Left lung (tissue), 10 donors: ENCODE measurements around the gene MYG1. TPM values are rescaled to one million over a fixed set of nuclear protein-coding genes. Genes with fewer than 3 reads are reported as not detected.
"Not testable (repeated sequence)": the region's sequence is repeated elsewhere in the genome, so short reads cannot be mapped to it uniquely, and the experiment has no call there.

Experiments used
- ATAC-seq: fragments of 200-7000 bp; cut with Tn5 transposase; one replicate; pipeline ENCODE4 v1.9.1; 2020; ENCODE audit warnings: moderate library complexity
- DNase-seq, 4 donors: peaks; one replicate each; pipeline ENCODE4 v3.0.0-alpha.2; 2013 to 2020
- H3K27ac ChIP-seq, 2 donors: fragments of 200-600 bp; sonication (generic) in 1 of 2; one replicate each; pipeline versions ENCODE4 v1.5.0 to v1.8.0; 2020 to 2021
- H3K27me3 ChIP-seq, 2 donors: fragments of 200-600 bp; sonication (generic) in 1 of 2; one replicate each; pipeline versions ENCODE4 v1.5.0 to v1.8.0; 2020 to 2021
- H3K36me3 ChIP-seq, 2 donors: fragments of 200-600 bp; sonication (generic) in 1 of 2; one replicate each; pipeline versions ENCODE4 v1.5.0 to v1.8.0; 2020 to 2021
- H3K4me1 ChIP-seq, 2 donors: fragments of 200-600 bp; one replicate each; pipeline ENCODE4 v1.8.0; 2021
- H3K4me3 ChIP-seq, 2 donors: fragments of 200-600 bp; sonication (generic) in 1 of 2; one replicate each; pipeline versions ENCODE4 v1.5.0 to v1.8.0; 2020 to 2021; ENCODE audit warnings: mild to moderate bottlenecking in 1 of 2
- H3K9me3 ChIP-seq, 2 donors: fragments of 200-600 bp; sonication (generic) in 1 of 2; one replicate each; pipeline versions ENCODE4 v1.5.0 to v1.8.0; 2020 to 2021
- intact Hi-C, 2 donors: fragments of 100-400 bp; cut with DNase I; formaldehyde crosslinking; loops; one replicate each; pipeline versions ENCODE4 v1.11.2 to v1.14.2; 2022
- polyA plus RNA-seq, 6 donors: library from polyadenylated mRNA; unstranded; fragments of 120-200 nt; gene quantifications; one replicate each; pipeline ENCODE4 v1.2.1, GENCODE V29; 2013; ENCODE audit not compliant: insufficient read length in 6 of 6
- total RNA-seq, 2 donors: library from RNA; stranded (reverse); fragmentation: NEBNext Ultra II Directional; extraction: Animal tissue kit (Norgen Biotek cat#: 25700); gene quantifications; one replicate each; pipeline ENCODE4 v1.2.1, GENCODE V29; 2021
- TF ChIP-seq, protein P1 (sequence below), 2 donors: fragments of 200-600 bp; sonication (generic) in 1 of 2; IDR thresholded peaks; one replicate each; pipeline versions ENCODE4 v1.5.0 to v1.8.0; 2021; ENCODE audit warnings: antibody characterized with exemption in 2 of 2
- donor health status: DM: no; HTN: yes; CAD: no.
- donor health status: DM: no; HTN: no; CAD: no.

MYG1 gene
- total and polyA plus RNA-seq, 8 donors = 27.7 to 51.0 (median 46.7) TPM

DNA sequence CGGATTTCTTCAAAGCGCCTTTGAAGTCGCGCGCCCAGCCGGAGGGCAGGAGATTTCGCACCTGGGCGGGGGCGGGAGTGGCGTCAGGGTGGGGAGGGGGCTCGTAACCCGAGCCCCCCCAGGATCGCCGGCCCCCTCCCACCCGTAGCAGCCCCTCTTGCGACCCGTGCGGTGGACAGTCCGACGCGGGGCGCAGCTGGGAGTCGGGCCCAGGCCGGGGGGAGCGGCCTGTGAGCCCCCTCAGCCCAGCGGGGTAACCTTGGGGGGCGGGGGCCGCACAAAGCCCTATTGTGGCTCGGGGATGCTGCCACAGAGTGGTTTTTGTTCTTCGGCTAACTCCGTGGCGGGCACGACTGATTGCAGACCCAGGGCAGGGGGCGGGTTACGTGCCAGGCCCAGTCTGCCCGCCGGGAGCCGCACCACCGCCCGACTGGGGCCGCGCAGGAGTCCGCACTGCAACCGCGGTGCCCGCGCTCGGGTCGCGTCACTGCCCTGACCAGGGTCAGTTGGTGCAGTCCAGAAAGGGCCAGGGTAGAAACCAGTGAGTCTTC, 26.1 kb downstream of the MYG1 start:
- Histone ChIP-seq H3K27ac (peak overlapping the region; percentile 89 to 90), H3K4me3 (peak overlapping the region; percentile 54 to 73), H3K27me3 (peaks cover 0 to 45% of the 10 kb centered on the region in 2 donors), H3K36me3 (no peaks in the 10 kb centered on the region), H3K9me3 (no peaks in the 10 kb centered on the region), H3K4me1 (peaks cover 13 to 41% of the 10 kb centered on the region in 2 donors)
- ATAC-seq (no peak), DNase-seq (peak in 3 of 4 donors; percentile 36 to 89 (median 47))
- TF ChIP-seq, protein P1, sequence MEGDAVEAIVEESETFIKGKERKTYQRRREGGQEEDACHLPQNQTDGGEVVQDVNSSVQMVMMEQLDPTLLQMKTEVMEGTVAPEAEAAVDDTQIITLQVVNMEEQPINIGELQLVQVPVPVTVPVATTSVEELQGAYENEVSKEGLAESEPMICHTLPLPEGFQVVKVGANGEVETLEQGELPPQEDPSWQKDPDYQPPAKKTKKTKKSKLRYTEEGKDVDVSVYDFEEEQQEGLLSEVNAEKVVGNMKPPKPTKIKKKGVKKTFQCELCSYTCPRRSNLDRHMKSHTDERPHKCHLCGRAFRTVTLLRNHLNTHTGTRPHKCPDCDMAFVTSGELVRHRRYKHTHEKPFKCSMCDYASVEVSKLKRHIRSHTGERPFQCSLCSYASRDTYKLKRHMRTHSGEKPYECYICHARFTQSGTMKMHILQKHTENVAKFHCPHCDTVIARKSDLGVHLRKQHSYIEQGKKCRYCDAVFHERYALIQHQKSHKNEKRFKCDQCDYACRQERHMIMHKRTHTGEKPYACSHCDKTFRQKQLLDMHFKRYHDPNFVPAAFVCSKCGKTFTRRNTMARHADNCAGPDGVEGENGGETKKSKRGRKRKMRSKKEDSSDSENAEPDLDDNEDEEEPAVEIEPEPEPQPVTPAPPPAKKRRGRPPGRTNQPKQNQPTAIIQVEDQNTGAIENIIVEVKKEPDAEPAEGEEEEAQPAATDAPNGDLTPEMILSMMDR (IDR thresholded peaks at IDR 0.05) = no peak
- intact Hi-C loops = loop anchor here in 1 of 2 donors (10.0 kb wide), 1 partner anchor 179 kb away; the partner anchor contains the start of genes NPFF and TARBP2

DNA sequence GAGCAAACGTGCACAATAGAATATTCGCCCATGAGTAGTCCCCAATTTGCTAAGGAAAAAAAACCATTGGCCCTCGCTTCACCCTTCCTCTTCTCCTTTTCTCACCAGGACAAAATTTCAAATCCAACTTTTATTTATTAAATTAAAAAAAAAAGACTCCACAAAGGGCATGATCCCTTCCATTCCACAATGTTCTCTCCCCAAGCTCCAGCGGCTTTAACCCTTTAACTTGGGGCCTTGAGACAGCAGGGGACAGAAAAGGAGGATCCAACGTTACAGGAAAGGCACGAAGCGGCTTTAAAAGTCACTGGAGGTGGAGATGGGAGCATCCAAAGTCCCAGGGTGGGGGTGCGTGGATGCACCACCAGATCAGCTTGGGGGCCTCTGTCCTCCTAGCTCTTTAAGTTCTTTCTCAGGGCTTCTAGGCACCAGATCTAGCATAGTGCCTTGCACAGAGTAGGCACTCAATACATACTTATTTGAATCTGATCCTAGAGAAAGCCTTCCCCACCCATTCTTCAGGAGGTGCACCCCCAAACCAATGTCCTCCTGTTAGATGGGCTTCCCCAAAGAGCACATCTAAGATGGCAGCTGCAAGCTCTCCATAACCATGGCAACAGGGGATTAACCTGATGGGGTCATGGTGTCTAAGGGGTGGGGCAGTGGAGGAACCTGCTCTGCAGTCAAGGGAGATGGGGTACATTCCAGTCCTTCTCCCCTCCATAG, 27.1 kb downstream of the MYG1 start:
- TF ChIP-seq, protein P1 (IDR thresholded peaks at IDR 0.05) = no peak
- intact Hi-C loops = loop anchor here in 1 of 2 donors (10.0 kb wide), 1 partner anchor 178 kb away; the partner anchor contains the start of genes NPFF and TARBP2

DNA sequence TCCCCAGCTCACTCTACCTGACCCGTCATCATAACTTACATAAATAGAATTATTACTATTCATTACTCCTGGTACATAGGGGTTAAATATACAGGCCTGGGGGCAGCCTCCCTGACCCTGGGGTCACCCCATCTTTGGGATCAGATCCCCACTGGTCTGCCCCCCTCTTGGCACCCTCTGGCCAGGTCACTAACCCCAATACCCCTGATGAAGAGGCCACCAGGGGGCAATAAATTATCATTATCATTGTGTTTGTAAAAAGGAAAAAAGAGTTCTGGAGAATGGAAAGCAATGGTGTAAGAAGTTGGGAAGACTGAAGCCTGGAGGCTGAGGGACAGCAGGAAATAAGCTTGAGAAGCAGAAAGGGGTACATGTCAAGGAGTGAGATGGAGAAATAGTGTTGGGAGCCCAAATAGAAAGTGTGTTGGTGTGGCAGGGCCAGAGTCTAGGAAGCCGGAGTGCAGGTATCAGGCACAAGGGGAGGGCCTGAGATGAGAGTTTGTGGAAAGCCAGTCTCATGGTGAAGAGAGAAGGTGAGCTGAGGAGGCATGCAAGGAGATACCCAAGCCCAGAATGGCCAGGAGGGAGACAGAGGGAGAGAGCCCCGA, 28.0 kb downstream of the MYG1 start:
- Histone ChIP-seq H3K27me3 (peaks cover 0 to 62% of the 10 kb centered on the region in 2 donors), H3K9me3 (no peaks in the 10 kb centered on the region), H3K4me3 (no peak overlapping the region), H3K4me1 (peaks cover 6 to 26% of the 10 kb centered on the region in 2 donors), H3K36me3 (no peaks in the 10 kb centered on the region), H3K27ac (no peak overlapping the region)
- ATAC-seq (no peak), DNase-seq (no peak)
- TF ChIP-seq, protein P1 (IDR thresholded peaks at IDR 0.05) = no peak
- intact Hi-C loops = loop anchor here in 1 of 2 donors (10.0 kb wide), 1 partner anchor 177 kb away; the partner anchor contains the start of genes NPFF and TARBP2

More for the DNA sequence above, 27.1 kb downstream of the MYG1 start:
- Histone ChIP-seq H3K27me3 (peaks cover 0 to 54% of the 10 kb centered on the region in 2 donors), H3K36me3 (no peaks in the 10 kb centered on the region), H3K4me3 (no peak overlapping the region), H3K9me3 (no peaks in the 10 kb centered on the region), H3K4me1 (peaks cover 9 to 35% of the 10 kb centered on the region in 2 donors), H3K27ac (no peak overlapping the region)
- DNase-seq (no peak), ATAC-seq (no peak)

DNA sequence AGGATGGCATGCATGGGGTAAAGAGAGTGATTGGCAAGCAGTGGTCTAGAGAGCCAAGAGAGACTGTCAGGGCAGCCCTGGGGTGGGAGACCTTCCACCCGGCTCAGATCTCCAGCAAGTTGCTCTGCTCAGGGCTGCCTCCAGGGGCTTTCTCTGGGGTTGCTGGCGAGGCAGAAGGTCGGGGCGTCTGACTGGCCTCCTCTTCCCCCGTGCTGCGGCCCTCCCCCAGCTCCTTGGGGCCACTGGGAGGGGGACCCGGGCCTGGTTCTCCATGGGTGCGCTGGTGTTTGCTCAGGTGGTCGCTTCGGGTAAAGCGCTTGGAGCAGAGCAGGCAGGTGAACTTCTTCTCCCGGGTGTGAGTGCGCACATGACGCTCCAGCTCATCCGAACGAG, 28.5 kb downstream of the MYG1 start:
- H3K27me3 ChIP-seq = peaks cover 0 to 67% of the 10 kb centered on the region in 2 donors
- H3K36me3 ChIP-seq = no peaks in the 10 kb centered on the region
- H3K27ac ChIP-seq = no peak overlapping the region
- H3K4me1 ChIP-seq = peaks cover 6 to 26% of the 10 kb centered on the region in 2 donors
- no peaks in the 10 kb centered on the region for H3K9me3 ChIP-seq
- DNase-seq (no peak), ATAC-seq (no peak)
- no peak overlapping the region for H3K4me3 ChIP-seq
- TF ChIP-seq, protein P1 (IDR thresholded peaks at IDR 0.05) = no peak
- intact Hi-C loops = loop anchor here in 1 of 2 donors (10.0 kb wide), 1 partner anchor 177 kb away; the partner anchor contains the start of genes NPFF and TARBP2

DNA sequence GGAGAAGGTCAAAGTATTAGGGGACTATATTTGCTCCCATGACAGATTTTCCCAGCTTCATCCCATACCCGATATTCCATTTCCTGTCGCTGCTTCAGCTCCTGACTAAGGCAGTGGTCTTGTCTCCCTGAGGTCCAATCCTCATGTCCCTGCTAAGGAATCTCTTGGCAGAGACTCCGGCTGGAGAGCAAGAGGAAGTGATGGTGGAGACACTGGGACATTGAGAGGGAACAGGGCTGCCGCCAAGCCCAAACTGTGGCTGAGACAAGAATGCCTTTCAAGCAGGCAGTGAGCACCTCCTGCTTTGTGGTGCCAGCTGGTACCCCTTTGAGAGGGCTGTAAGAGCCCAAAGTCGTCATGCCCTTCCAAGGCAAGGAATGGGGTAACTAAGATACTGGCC, 31.2 kb downstream of the MYG1 start:
- no peak for ATAC-seq
- Histone ChIP-seq H3K4me1 (peaks cover 0 to 7% of the 10 kb centered on the region in 2 donors), H3K9me3 (no peaks in the 10 kb centered on the region), H3K27ac (no peak overlapping the region), H3K27me3 (peaks cover 0 to 85% of the 10 kb centered on the region in 2 donors), H3K4me3 (no peak overlapping the region), H3K36me3 (no peaks in the 10 kb centered on the region)
- intact Hi-C loops = no loop called here
- DNase-seq = no peak
- TF ChIP-seq, protein P1 (IDR thresholded peaks at IDR 0.05) = no peak

DNA sequence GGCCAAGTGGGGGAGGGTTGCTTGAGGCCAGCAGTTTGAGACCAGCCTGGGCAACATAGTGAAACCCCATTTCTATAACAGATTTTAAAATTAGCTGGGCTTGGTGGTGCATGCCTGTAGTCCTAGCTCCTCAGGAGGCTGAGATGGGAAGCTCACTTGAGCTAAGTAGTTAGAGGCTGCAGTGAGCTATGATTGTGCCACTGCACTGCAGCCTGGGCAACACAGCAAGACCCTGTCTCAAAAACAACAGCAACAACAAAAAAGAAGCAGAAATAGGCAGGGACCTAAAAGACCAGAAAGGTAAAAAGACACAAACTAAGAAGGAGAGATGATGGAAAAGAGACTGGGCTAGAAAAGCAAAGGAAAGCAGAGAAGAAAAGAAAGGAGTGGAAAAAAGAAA, 32.8 kb downstream of the MYG1 start:
- DNase-seq, H3K4me1 ChIP-seq, H3K27ac ChIP-seq, H3K4me3 ChIP-seq, ATAC-seq, intact Hi-C loops, H3K9me3 ChIP-seq, H3K36me3 ChIP-seq: not testable (repeated sequence)
- peaks cover 0 to 85% of the 10 kb centered on the region in 2 donors for H3K27me3 ChIP-seq
